ENCODE measurements around the gene SH3GL1. TPM values are rescaled to one million over a fixed set of nuclear protein-coding genes. Genes with fewer than 3 reads are reported as not detected.
A peak's percentile ranks its signal among the peaks of the same experiment; 100 is the strongest.

Gene SH3GL1
- polyA plus RNA-seq, 2 of the 4 experiments (the other 2 are of a cell fraction), result 20.1 to 34.7 TPM

DNA sequence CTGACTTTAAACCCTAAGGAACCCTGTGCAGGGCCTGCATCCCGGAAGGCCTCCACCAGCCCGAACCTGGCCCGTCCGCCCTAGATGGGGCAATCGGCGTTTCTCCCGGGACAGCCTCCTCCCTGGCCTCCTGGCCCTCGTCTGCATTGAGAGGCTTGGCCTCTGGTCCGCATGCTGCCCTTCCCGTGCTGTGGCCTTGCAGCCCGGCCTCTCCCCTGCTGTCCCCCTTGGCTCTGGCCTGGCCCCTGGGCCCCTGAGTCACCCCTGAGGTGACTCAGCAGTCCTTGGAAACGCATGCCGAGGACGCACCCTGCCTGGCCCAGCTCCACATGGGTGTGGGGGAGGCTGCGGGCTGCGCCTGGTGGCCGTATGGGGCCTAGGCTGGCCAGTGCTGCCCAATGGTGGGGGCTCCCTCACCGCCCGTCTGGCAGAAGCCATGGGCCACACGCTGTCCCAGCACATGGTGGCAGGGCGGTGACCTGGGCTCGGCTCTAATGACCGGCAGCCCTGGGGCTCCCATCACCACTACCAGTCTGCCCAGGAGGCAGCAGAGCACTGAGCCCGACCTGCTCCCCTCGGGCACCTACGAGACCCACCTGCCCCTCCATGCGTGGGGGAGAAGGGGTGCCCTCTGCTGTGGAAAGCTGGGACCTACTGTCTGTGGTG lies 25.7 kb downstream of the SH3GL1 start (continued):
- TF ChIP-seq POLR2AphosphoS2 (conservative IDR thresholded peaks at IDR 0.05; ENCODE audit: low read length) (no peak), EP300 (IDR thresholded peaks at IDR 0.05) (no peak), FOSL2 (IDR thresholded peaks at IDR 0.05) (peak; percentile 73; the same call in 1 of the 2 replicates), FOSL2 (CRISPR knock-in tag; IDR thresholded peaks at IDR 0.05) (peak; percentile 97), BHLHE40 (IDR thresholded peaks at IDR 0.05; ENCODE audit: low read depth, low read length) (no peak), ZSCAN20 (CRISPR knock-in tag; IDR thresholded peaks at IDR 0.05) (no peak), HOXB13 (CRISPR knock-in tag; IDR thresholded peaks at IDR 0.05; ENCODE audit: low read depth) (peak; percentile 54), CBX2 (IDR thresholded peaks at IDR 0.05; ENCODE audit: borderline replicate concordance, low read depth) (no peak), NPAS2 (CRISPR knock-in tag; IDR thresholded peaks at IDR 0.05; ENCODE audit: borderline replicate concordance) (peak; percentile 13; the same call in 1 of the 2 replicates), MAZ (IDR thresholded peaks at IDR 0.05; ENCODE audit: borderline replicate concordance, low read depth, low read length) (no peak), MYC (IDR thresholded peaks at IDR 0.05; ENCODE audit: borderline replicate concordance, low read length) (peak; percentile 82; the same call in 1 of the 2 replicates), CBX8 (IDR thresholded peaks at IDR 0.05) (no peak), HOXB5 (CRISPR knock-in tag; IDR thresholded peaks at IDR 0.05) (peak; percentile 86; the same call in 1 of the 2 replicates), NR3C1 (IDR thresholded peaks at IDR 0.05) (no peak), JUN (IDR thresholded peaks at IDR 0.05) (peak; percentile 32 to 69; a peak in 2 of 5 replicates), HOXA7 (CRISPR knock-in tag; IDR thresholded peaks at IDR 0.05) (no peak), CHD2 (IDR thresholded peaks at IDR 0.05; ENCODE audit: low read length, partially characterized antibody) (no peak), RARB (CRISPR knock-in tag; IDR thresholded peaks at IDR 0.05) (0 out of 2 replicates have a peak, but pooled peaks have one; percentile 28), GATA3 (IDR thresholded peaks at IDR 0.05; ENCODE audit: borderline replicate concordance) (peak; percentile 61), ZNF302 (CRISPR knock-in tag; IDR thresholded peaks at IDR 0.05) (0 out of 2 replicates have a peak, but pooled peaks have one; percentile 12), ZC3H11A (IDR thresholded peaks at IDR 0.05) (no peak), JUNB (IDR thresholded peaks at IDR 0.05) (peak; percentile 47), RAD21 (conservative IDR thresholded peaks at IDR 0.05 in 1 of 2, IDR thresholded peaks at IDR 0.05 in 1 of 2) (no peak; a peak in 1 of 5 replicates), HDAC2 (IDR thresholded peaks at IDR 0.05) (no peak)
- TF ChIP-seq, protein P1, sequence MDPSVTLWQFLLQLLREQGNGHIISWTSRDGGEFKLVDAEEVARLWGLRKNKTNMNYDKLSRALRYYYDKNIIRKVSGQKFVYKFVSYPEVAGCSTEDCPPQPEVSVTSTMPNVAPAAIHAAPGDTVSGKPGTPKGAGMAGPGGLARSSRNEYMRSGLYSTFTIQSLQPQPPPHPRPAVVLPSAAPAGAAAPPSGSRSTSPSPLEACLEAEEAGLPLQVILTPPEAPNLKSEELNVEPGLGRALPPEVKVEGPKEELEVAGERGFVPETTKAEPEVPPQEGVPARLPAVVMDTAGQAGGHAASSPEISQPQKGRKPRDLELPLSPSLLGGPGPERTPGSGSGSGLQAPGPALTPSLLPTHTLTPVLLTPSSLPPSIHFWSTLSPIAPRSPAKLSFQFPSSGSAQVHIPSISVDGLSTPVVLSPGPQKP (IDR thresholded peaks at IDR 0.05; ENCODE audit: low read depth, low read length), result no peak
- TF ChIP-seq, protein P2, sequence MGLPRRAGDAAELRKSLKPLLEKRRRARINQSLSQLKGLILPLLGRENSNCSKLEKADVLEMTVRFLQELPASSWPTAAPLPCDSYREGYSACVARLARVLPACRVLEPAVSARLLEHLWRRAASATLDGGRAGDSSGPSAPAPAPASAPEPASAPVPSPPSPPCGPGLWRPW (IDR thresholded peaks at IDR 0.05), result no peak
- TF ChIP-seq, protein P3, sequence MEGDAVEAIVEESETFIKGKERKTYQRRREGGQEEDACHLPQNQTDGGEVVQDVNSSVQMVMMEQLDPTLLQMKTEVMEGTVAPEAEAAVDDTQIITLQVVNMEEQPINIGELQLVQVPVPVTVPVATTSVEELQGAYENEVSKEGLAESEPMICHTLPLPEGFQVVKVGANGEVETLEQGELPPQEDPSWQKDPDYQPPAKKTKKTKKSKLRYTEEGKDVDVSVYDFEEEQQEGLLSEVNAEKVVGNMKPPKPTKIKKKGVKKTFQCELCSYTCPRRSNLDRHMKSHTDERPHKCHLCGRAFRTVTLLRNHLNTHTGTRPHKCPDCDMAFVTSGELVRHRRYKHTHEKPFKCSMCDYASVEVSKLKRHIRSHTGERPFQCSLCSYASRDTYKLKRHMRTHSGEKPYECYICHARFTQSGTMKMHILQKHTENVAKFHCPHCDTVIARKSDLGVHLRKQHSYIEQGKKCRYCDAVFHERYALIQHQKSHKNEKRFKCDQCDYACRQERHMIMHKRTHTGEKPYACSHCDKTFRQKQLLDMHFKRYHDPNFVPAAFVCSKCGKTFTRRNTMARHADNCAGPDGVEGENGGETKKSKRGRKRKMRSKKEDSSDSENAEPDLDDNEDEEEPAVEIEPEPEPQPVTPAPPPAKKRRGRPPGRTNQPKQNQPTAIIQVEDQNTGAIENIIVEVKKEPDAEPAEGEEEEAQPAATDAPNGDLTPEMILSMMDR (IDR thresholded peaks at IDR 0.05), result 0 out of 3 replicates have a peak, but pooled peaks have one; percentile 4
- TF ChIP-seq, protein P4, sequence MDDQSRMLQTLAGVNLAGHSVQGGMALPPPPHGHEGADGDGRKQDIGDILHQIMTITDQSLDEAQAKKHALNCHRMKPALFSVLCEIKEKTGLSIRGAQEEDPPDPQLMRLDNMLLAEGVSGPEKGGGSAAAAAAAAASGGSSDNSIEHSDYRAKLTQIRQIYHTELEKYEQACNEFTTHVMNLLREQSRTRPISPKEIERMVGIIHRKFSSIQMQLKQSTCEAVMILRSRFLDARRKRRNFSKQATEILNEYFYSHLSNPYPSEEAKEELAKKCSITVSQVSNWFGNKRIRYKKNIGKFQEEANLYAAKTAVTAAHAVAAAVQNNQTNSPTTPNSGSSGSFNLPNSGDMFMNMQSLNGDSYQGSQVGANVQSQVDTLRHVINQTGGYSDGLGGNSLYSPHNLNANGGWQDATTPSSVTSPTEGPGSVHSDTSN (IDR thresholded peaks at IDR 0.05), result no peak
- TF ChIP-seq, protein P5, sequence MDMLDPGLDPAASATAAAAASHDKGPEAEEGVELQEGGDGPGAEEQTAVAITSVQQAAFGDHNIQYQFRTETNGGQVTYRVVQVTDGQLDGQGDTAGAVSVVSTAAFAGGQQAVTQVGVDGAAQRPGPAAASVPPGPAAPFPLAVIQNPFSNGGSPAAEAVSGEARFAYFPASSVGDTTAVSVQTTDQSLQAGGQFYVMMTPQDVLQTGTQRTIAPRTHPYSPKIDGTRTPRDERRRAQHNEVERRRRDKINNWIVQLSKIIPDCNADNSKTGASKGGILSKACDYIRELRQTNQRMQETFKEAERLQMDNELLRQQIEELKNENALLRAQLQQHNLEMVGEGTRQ (IDR thresholded peaks at IDR 0.05), result no peak
- TF ChIP-seq, protein P6, sequence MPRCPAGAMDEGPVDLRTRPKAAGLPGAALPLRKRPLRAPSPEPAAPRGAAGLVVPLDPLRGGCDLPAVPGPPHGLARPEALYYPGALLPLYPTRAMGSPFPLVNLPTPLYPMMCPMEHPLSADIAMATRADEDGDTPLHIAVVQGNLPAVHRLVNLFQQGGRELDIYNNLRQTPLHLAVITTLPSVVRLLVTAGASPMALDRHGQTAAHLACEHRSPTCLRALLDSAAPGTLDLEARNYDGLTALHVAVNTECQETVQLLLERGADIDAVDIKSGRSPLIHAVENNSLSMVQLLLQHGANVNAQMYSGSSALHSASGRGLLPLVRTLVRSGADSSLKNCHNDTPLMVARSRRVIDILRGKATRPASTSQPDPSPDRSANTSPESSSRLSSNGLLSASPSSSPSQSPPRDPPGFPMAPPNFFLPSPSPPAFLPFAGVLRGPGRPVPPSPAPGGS (IDR thresholded peaks at IDR 0.05), result no peak
- TF ChIP-seq, protein P7, sequence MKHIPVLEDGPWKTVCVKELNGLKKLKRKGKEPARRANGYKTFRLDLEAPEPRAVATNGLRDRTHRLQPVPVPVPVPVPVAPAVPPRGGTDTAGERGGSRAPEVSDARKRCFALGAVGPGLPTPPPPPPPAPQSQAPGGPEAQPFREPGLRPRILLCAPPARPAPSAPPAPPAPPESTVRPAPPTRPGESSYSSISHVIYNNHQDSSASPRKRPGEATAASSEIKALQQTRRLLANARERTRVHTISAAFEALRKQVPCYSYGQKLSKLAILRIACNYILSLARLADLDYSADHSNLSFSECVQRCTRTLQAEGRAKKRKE (CRISPR knock-in tag; IDR thresholded peaks at IDR 0.05; ENCODE audit: low read depth), result peak; percentile 89
